Activated CD4-positive, CD25-positive, alpha-beta regulatory T cell treated with anti-CD3 and anti-CD28 coated beads, Interleukin-2, amount 50 U/mL, for 16 hours (primary cell): ENCODE measurements around the gene WRNIP1.
"Not testable (repeated sequence)": the region's sequence is repeated elsewhere in the genome, so short reads cannot be mapped to it uniquely, and the experiment has no call there.

Source experiments
- DNase-seq: peaks from one replicate; pipeline ENCODE4 v3.0.0-alpha.2; 2020; ENCODE audit warnings: low read depth, low spot score

The WRNIP1 gene

DNA sequence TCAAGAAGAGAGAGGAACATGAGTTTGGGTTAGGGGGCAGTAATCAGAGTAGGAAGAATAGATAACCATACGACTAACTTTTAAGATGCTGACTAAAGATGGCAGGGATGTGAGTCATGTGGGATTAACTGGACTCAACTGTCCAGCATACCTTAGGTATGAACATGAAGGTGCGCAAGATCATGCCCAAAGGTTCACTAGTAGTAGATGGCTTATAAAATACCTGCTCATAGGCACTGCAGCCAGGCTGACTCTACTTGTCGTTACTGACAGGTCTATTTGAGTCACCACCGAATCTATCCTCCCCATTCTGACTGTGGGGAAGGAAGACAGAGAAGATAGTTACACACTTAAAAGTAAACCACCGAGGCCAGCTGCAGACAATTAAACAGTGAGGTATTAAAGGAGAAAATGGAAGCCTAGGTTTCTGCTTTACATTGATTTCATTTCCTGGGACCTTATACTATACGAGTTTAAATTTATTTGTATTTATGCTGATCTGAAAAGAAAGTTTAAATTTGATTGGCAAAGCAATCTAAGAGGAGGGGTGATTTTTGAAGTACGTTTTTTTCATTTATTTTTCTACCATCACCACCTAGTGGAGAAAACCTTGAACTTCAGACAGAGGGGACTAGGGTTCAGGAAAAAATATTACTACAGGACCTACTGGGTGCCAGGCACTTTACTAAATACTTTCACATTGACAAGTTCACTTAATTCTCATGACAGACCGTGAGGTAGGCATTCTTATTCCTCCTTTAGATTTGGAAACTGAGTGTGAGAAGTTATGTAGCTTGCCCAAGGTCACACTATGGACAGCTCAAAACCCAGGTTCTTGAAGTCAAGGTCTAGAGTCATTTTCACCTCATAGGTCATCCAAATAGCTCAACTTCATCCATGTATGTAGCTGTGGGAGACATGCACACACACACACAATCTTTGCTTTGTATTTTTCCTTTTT is 4.0 kb upstream of the WRNIP1 start:
- DNase-seq, result no peak

DNA sequence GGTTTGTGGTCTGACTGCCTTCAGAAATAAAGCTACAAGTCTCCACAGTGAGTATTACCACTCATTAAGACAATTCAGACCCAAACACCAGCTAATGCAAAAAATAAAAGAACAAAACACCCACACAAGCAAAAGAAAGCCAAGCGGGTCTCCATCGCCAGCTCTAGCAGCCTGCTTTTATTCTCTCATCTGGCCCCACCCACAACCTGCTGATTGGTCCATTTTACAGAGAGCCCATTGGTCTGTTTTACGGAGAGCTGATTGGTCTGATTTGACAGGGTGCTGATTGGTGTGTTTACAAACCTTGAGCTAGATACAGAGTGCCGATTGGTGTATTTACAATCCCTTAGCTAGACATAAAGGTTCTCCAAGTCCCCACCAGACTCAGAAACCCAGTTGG is 2.3 kb upstream of the WRNIP1 start:
- DNase-seq, result not testable (repeated sequence)

DNA sequence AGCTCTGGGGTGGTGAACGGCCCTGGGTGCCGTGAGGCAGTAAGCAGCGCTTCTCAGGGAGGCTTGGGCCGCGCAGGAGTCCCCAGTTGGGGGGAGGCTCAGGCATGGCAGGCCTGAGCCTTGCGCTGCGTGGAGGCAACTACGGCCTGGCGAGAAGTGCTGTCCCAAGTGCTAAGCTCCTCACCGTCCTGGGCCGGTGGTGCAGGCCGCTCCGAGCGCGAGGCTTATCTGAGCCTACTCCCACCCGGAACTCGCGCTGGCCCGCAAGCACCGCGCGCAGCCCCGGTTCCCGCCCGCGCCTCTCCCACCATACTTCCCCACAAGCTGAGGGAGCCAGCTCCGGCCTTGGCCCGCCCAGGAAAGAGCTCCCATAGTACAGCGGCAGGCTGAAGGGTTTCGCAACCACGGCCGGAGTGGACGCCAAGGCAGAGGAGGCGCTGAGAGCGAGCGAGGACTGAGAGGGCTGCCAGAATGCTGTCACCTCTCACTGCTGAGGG is 1.8 kb upstream of the WRNIP1 start:
- DNase-seq, result no peak

DNA sequence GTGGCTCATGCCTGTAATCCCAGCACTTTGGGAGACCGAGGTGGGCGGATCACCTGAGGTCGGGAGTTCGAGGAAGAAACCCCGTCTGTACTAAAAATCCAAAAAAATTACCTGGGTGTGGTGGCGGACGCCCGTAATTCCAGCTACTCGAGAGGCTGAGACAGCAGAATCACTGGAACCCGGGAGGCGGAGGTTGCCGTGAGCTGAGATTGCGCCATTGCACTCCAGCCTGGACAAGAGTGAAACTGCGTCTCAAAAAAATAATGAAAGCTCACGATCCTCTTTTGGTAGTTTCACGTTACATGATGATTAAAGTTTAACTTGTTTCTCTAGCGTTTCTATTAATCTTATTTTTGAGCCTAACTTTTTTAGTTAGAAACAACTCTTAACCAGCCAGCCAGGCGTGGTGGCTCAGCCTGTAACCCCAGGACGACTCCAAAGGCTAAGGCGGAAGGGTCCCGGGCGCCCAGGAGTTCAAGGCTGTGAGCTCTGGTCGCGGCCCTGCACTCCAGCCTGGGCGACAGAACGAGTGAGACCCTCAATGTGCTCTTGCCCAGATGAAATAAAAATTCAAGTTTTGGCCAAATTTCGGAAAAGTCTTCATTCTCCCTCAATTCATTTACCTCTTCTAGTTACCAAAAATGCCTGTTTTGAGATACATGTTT is 1.2 kb upstream of the WRNIP1 start:
- DNase-seq, result no peak

DNA sequence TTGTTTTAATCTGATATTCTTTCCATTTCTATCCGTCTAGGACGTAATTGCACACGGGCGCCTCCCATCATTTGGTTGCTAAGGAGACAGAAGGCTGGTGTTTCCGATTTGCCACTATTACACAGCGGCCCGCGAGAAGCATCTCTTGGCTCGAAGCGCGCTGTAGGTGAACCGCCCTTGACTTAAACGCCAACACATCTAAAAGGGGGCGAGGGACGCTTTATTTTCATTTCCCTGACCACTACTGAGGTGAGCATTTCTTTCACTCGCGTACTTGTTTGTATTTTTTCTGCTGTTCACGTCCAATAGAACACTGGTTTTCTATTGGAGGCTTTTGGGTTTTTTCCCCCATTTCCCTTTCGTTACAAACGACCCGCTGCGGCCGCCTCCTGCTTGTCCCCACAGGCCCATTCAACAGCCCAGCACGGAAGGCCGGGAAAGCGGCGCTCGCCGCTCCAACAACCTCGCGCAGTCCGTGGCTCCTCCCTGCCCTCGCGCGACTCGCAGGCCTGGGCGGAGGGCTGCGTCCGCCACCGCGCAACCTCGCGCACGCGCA is 505 bp upstream of the WRNIP1 start:
- peak; percentile 23 for DNase-seq

DNA sequence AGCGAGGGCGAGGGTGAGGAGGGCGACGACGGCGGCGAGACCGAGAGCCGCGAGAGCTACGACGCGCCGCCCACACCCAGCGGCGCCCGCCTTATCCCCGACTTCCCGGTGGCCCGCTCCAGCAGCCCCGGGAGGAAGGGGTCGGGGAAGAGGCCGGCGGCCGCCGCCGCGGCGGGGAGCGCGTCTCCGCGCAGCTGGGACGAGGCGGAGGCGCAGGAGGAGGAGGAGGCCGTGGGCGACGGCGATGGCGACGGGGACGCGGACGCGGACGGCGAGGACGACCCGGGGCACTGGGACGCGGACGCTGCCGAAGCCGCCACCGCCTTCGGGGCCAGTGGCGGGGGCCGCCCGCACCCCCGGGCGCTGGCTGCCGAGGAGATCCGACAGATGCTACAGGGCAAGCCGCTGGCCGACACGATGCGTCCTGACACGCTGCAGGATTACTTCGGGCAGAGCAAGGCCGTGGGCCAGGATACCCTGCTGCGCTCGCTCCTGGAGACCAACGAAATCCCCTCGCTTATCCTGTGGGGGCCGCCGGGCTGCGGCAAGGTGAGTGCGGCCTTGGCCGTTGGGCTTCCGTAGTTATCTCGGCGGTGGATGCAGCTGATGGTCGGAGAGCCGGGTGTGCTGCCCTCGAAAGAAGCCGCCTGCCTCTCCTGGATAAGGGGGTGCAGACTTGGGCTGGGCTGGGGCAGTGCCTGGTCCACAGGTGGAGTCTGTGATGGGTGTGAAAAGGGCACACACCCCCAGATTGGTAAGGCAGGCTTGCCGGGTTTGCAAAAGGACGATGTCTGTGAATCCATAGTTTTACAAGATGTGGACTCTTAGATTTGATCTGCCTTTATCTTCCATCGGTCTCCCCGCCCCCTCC is 938 bp downstream of the WRNIP1 start:
- no peak for DNase-seq

DNA sequence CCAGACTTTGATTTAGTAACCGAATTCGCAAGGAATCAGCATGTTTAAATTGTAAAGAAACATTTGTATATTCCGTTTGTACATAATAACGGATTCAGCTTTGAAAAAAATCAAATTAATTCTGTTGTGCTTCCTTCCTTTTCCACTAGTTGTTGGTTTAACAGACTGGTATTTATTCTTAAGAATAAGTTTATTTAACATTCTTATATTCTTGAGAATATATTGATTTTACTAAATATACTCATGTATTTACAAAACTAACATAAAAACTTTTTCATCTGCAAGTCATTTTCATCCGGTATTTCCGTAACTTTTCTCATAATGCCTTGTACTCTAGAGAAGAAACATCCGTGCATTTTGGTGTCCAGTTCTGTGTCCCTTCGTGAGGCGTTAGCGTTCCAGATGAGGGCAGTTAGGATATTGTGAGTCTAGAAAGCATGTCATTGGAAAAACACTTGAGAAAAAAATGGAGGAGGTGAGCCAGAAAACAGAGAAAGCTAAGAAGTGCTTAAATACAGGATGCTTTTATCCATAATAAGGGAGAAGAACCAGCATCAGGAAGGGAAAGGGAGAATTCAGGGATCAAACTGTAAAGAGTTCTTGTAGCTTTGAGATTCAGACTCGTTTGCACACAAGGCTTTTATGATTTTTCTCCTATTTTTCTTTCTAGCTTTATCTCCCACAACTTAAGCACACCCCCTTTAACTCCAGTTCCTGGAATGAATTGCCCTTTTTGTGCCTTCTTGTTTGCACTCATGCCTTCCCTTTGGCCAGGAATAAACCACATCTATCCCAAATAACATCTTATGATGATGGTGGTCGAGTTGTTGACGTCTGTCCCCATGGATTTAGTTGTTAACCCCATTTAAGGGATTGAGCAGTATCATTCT is 1.8 kb downstream of the WRNIP1 start:
- no peak for DNase-seq

DNA sequence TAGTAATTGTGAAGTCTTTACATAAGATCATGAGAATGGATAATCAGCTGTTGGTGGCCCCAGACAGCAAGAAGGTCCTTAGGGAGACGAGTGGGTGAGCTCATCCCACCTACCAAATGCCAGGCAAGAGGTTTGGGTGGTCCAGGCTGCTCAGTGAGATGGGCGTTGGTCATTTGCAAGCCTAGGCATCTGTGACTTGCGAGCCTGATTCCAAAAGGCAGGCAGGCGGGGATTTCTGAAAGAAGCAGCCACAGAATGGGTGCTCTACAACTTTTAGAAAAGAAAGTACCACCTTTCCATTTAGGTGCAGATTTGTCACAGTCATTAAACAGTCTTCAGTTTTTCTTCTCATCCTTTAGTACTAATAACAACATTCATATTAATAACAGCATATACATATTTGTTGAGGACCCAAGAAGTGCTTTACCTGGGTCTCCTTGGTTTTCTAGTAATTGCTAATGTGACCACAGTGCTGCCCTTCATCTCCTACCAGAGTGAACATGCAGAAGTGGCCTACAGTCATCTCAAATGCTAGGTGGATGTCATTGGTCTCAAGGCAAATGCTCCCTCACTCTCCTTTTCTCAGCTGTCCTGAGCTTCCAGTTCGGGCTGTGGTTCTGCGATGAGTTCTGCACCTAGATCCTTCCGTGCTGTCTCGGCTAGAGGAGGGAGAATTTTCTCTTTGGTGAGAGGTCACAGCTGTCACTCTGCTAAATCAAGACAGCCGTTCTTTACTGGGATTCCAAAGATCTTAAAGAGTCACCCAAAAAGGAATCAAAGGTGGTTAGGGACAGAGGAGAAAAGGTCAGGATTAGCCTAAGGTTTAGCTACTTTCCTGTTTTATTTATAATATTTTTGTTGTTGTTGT is 2.7 kb downstream of the WRNIP1 start:
- DNase-seq, result no peak

DNA sequence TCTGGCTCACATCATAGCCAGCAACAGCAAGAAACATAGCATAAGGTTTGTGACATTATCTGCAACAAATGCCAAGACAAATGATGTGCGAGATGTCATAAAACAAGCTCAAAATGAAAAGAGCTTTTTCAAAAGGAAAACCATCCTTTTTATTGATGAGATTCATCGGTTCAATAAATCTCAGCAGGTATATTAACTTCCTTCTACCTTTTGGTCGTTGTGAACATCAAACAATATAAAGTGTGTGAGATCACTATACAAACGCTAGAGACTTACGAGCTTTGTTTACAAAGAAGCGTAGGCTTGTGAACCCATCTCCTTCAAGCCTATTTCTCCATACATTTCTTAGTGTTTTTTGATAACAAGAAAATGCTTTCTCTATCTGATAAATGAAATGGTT is 3.5 kb downstream of the WRNIP1 start:
- DNase-seq, result no peak

DNA sequence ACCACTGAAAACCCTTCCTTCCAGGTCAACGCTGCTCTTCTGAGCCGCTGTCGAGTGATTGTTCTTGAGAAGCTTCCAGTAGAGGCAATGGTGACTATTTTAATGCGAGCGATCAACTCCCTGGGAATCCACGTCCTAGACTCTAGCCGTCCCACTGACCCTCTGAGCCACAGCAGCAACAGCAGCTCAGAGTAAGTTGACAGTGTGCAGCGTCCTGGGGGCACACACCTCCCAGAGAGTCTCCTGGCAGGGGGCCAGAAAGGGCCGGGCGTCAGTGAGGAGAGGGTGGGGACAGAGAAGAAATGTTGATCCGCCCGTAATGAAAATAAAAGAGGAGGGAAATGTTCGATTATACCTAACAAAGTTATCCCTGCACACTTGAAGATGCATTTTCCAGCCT is 5.0 kb downstream of the WRNIP1 start:
- DNase-seq, result no peak

DNA sequence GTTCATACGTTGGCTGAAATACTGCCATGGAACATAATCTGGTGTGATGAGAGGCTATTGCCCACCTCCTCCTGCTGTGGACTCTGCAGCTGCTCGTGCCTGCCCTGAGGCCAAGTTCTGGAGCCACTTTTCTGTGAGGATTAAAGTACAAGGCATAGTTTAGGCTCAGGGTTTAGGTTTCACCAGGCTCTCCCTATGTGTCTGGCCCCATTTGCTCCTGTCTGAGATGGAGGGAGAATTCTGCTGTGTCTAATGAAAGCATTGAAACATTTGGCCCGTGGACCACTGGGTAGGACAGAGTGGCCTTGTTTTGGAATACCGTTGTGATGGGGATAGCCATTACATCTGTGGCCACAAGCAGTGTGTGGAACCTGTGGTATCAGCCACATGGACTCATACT is 5.9 kb downstream of the WRNIP1 start:
- DNase-seq, result no peak

DNA sequence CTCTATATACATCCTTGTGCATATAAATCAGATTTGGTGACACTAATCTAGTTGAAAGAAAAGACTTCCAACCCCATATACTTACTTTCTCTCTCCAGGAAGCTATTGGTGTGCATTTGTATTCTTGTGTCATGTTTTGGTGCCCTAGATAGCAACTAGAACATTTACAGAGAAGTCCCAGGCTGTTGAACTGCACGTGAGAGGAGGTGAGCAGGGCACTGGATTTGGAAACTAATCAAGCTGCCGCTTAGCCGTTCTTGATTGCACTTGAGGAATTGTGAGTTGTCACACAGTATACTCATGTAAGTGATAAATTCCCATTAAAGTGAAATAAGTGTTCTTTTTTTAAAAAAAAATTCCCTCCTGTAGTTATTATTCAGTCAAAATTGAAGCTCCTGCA is 7.6 kb downstream of the WRNIP1 start:
- no peak for DNase-seq

DNA sequence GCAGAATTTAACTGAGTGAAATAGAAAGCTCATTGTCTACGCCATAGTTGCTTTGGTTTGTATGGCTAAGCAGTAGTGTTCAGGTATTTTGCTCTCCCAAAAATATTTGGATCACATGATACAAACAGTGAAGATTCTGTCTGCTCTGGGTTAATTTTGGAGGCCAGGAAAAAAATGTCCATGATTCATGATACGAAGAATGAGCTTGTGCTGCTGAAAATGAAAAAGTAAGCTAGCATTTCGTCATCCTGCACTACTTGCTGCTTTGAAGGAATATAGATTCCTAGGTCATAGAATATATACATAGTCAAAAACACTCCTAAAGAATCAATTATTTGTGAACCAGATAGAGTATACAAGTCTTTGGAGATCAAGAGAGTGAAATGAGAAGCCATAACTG is 8.3 kb downstream of the WRNIP1 start:
- no peak for DNase-seq

DNA sequence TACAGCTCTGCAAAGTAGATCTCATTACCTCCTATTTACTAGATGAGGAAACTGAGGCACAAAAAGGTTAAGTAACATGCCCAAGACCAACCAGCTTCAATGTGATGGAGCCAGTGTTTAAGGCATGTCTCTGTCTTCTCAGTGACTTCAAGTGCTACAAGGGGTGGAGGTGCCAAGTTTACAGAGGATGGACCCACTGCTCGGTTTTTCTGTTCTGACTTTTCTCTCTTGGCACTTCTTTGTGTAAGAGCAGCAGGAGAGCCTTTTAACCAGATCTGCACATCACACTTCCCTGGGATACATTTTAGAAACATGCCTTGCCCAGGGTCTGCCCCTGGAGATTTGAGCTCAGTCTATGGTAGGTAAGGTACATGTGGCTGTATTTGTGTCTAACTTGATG is 9.8 kb downstream of the WRNIP1 start:
- no peak for DNase-seq

DNA sequence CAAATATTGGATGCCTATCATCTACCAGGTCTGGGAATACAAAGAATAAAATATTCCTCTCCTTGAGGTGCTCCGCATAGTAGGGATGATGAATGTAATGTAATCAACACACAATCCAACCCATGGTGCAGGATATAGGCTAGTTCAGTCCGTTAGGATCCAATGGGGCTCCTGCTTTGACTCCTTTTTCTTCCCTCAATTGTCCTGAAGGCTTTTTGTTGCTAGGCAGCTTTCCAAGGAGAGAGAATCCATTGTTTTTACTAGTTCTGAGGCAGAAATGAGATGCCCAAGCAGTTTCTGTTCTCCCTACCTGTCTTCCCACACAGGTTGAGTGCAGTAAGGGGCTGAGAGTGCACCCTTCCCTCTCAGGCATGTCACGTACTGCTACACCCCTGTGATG is 12.1 kb downstream of the WRNIP1 start:
- no peak for DNase-seq

DNA sequence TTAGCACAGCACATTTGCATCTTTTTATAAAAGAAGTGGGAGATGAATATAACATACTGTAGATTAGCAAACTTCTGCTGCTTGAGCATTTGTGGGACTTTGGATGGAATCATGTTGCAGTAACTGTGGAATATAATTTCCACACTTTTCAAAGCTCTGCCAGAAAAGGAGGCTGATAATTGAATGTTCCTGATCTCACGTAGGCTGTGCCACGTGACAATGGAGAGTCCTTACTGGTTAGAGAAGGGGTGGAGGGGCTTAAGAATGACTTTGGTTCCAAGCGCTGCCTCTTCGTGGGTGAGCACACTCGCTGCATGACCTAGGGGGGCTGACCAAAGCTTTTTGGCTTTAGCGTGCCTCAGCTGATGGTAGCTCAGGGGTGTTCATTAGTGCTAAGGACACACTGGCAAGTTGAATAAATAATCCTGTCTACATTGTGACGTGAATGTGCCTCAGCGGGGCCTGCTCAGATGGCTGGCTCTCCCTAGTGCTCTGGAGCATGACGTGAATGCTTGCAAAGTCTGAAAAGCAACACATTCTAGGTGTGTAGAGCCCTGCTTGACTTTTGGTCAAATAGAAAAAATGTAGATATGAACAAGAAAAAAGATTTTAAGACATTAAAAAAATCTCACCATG is 15.0 kb downstream of the WRNIP1 start:
- DNase-seq, result no peak

DNA sequence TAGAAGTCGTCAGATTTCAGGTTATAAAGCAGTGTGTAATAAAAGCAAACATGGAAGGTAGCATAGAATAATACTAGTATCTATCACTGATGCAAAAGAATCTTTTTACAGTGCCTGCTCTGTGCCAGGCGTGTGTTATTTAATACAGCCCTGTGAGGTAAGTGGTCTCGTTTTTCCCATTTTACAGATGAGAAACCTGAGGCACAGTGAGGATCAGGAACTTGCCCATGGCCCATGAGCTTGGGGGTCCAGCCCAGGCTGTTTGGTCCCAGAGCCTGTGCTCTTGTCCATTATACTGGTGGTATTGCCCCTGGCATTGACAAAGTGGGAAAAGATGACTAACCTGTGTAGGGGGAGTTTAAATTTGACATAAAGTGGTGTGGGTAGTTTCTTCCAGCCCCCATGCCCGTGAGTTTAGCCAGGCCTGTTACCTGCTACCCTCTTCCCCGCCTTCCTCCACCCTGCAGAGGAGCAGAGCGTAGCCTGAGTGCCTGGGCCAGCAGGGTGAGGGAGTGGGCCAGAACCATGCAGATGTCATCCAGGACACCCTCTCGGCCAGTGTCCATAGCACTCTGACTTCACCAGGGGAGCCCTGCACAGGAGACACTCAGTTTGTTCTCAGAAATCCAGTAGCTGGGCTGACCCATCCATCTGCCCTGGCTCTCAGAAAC is 16.6 kb downstream of the WRNIP1 start:
- no peak for DNase-seq

DNA sequence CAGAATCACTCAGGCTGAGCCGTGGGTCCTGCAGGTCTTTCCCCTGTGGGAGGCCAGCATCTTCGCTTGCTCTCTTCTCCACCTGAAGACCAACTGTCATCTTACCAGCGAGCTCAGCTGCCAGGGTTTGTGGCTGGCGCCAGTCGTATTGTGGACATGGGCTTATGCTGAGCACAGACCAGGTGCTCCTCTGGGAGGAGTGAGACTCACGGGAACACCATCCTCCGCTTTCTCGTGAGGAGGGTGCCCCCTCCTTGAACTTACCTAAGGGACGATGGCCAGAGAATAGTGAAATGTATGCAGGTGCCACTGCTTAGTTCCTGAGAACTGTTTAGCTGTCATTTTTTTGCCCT is 17.1 kb downstream of the WRNIP1 start:
- no peak for DNase-seq

DNA sequence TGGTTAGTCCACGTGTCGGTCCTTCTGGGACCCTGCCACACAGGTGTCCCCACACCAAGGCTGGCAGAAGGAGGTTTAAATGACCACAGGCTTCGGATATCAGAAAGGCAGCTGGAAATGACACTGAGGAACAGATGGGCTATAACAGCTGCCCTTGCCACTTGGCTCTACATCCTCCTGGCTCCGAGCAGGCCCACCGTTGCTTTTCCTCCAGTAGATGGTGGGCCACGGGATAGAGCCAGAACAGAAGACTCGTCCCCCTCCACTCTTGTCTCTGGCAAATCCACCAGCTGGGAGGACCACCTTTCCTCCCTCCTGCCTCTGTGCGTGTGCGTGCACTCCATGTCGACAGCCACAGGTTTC is 17.6 kb downstream of the WRNIP1 start:
- DNase-seq, result no peak
